Measurements from ENCODE around the gene TARBP1.
"Not testable (repeated sequence)": the region's sequence is repeated elsewhere in the genome, so short reads cannot be mapped to it uniquely, and the experiment has no call there.

Gene TARBP1

DNA sequence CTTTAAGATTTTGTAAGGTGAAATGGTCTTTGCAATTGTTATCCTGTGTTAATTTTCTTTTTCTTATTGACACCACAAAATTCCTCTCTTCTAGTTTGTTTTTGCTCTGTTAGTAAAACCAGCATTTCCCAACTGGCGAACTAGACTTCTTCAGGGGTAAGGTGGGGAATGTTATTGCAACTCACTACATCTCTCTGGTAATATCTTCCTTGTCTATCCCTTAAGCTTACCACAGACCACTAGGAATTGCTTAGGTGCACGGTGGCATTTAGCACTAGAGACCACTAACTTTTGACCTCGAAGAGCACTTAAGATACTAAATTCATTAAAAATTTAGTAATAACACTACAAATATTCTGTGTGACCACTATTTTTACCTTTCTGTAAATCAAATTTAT, 109.9 kb downstream of the TARBP1 start:
- FAIRE-seq (no peak), DNase-seq (ENCODE audit: insufficient read length, low spot score) (no peak)
- TF ChIP-seq POLR2A (IDR thresholded peaks at IDR 0.05; ENCODE audit: low read depth, low read length): no peak

DNA sequence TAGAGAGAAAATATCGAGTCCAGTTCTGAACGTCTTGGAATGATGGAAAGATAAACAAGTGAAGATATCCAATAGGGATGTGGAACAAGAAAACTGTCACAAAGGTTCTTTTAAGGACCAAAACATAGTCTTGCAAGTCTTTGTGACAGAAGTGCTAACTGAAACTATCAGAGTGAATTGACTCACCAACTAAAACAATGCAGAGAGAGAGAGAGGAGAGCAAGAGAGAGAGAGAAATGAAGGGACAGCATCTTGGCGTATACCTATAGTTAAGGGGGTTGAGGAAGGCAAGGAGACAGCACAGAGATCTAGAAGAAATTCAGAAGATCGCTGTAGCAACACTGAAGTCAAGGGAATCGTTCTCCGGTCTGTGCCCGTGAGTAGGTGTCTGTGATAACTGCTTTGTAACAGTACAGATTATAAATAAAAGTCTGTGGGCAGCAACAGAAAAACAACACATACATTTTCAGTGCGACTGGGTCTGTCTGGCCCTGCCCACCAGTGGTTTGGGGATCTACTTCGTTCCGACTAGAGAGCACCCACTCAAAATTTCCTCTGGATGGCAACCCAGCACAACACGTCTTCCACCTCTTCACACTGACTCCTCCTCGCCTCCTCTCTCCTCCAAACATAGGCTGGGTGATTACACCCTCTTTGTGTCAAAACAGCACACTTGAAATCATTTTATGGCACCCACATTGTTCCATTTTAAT, 110.5 kb downstream of the TARBP1 start:
- TF ChIP-seq POLR2A (IDR thresholded peaks at IDR 0.05; ENCODE audit: low read depth, low read length): no peak
- FAIRE-seq (no peak), DNase-seq (ENCODE audit: insufficient read length, low spot score) (no peak)

DNA sequence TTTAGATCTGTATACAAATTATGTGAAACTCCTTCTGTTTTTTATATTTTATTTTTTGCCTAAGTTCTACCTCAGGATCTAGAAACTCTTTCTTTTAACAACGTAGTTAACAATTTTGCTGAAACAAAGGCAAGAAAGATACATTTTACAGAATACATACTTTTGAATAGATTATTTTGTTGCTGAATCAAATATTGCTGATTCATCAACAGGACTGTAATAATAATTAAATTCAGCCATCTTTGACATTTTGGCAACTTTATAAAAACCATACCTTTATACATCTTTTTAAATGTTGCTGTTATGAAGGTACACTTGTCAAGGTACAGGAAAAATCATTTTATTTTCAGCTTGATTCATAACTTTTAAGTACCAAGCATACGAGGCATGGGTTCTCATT, 116.4 kb downstream of the TARBP1 start:
- TF ChIP-seq POLR2A (IDR thresholded peaks at IDR 0.05; ENCODE audit: low read depth, low read length): no peak
- FAIRE-seq (no peak), DNase-seq (ENCODE audit: insufficient read length, low spot score) (no peak)

- FAIRE-seq (no peak), DNase-seq (ENCODE audit: insufficient read length, low spot score) (no peak)
- no peak for TF ChIP-seq POLR2A (IDR thresholded peaks at IDR 0.05; ENCODE audit: low read depth, low read length)
These were observed 117.8 kb downstream of the TARBP1 start for GRCh38 chr1:234361102-234361603.

GRCh38 chr1:234357831-234358230, 121.1 kb downstream of the TARBP1 start:
- TF ChIP-seq POLR2A (IDR thresholded peaks at IDR 0.05; ENCODE audit: low read depth, low read length): no peak
- FAIRE-seq: no peak
- no peak for DNase-seq (ENCODE audit: insufficient read length, low spot score)

- not testable (repeated sequence) for DNase-seq (ENCODE audit: insufficient read length, low spot score); FAIRE-seq
These were observed 122.2 kb downstream of the TARBP1 start for GRCh38 chr1:234356615-234357269.

GRCh38 chr1:234355782-234356510, 123.0 kb downstream of the TARBP1 start:
- DNase-seq (ENCODE audit: insufficient read length, low spot score): no peak
- no peak for TF ChIP-seq POLR2A (IDR thresholded peaks at IDR 0.05; ENCODE audit: low read depth, low read length)
- FAIRE-seq: no peak

DNA sequence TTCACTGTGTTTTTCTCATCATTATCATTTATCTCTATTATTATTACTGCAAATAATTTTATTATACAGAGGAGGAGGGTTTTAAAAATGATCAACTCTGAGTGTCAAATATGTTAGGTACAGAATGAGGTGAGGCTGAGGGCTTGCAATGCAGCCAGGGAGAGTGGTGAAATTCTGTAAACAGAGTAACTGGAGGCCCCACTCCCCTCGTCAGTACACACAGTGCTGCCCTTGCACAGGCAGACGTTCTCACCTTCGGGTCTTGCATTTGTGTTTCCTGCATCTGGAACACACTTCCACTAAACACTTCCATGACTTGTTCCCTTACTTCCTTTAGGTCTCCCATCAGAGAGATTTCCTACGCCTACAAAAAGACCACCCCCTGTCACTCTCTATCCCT, 130.0 kb downstream of the TARBP1 start:
- no peak for TF ChIP-seq POLR2A (IDR thresholded peaks at IDR 0.05; ENCODE audit: low read depth, low read length)
- DNase-seq (ENCODE audit: insufficient read length, low spot score) (no peak), FAIRE-seq (no peak)

DNA sequence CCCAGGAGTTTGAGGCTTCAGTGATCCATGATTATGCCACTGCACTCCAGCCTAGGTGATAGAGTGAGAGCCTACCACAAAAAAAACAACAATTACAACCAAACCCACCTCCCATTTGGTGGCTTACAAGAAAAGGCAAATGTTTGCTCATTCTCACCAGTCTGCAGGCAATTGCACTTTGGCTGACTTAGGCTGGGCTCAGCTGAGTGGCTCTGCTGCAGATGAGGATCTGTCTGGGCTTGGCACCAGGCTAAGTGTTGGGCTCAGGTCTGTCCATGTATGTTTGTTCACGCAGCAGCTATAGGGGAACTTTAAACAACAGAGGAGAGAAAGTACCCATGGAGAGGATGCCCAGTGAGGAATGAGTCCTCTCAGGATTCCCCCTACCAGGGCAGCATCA, 133.7 kb downstream of the TARBP1 start:
- FAIRE-seq (no peak), DNase-seq (ENCODE audit: insufficient read length, low spot score) (no peak)
- no peak for TF ChIP-seq POLR2A (IDR thresholded peaks at IDR 0.05; ENCODE audit: low read depth, low read length)

- FAIRE-seq (no peak), DNase-seq (ENCODE audit: insufficient read length, low spot score) (no peak)
- no peak for TF ChIP-seq POLR2A (IDR thresholded peaks at IDR 0.05; ENCODE audit: low read depth, low read length)
These were observed 136.2 kb downstream of the TARBP1 start for GRCh38 chr1:234342774-234343173.
